Measurements from ENCODE around the gene AGPS. TPM values are rescaled to one million over a fixed set of nuclear protein-coding genes. Genes with fewer than 3 reads are reported as not detected.
"Not testable (repeated sequence)": the region's sequence is repeated elsewhere in the genome, so short reads cannot be mapped to it uniquely, and the experiment has no call there.

Gene AGPS
- total RNA-seq, 1 experiment from 2014 or later = 67.6 TPM

DNA sequence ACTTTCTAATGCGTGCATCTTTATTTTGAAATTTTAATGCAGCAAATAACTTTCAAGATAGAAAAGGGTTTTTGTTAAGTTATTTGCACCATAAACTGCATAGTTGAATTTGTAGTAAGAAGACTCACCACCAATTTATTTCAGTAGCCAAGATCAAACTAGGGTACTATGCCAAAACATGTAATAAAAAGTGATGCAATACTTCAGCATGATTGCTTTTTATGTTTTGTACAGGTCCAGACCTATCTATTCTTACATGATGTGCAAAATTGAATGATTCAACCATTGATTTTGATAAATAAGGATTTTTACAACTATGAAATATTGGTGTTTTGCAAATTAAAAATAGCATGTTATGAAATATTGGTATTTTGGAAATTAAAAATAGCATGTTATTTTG, 26.7 kb downstream of the AGPS start:
- DNase-seq (ENCODE audit: low spot score) = no peak

DNA sequence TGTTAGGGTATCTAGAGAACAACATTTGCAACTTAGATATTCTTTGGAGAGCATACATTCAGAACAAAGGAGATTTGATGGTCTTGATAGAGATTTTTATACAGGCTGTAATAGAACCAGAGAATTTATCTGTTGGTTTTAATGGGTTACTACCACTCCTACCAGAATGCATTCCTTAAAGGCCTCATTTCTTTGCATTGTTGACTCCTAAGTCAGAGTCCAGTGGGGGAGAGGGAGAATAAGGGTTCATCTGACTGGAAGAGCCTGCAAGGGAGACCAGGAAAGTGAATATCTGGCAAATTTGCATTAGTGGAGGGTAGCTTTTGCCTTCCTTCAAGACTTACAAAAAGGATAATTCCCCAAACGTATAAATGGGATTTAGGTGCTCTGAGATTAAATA, 29.7 kb downstream of the AGPS start:
- no peak for DNase-seq (ENCODE audit: low spot score)

DNA sequence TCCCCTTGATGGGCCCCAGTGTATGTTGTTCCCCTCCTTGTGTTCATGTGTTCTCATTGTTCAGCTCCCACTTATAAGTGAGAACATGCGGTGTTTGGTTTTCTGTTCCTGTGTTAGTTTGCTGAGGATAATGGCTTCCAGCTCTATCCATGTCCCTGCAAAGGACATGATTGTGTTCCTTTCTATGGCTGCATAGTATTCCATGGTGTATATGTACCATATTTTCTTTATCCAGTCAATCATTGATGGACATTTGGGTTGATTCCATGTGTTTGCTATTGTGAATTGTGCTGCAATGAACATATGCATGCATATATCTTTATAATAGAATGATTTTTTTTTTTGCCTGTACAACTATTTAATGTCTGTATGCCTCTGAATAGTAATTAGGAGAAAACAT, 31.5 kb downstream of the AGPS start:
- DNase-seq (ENCODE audit: low spot score) = not testable (repeated sequence)

DNA sequence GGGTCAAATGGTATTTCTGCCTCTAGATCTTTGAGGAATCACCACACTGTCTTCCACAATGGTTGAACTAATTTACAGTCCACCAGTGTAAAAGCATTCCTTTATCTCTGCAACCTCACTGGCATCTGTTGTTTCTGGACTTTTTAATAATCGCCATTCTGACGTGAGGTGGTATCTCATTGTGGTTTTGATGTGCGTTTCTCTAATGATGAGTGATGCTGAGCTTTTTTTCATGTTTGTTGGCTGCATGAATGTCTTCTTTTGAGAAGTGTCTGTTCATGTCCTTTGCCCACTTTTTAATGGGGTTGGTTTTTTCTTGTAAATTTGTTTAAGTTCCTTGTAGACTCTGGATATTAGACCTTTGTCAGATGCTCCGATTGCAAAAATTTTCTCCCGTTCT, 32.0 kb downstream of the AGPS start:
- not testable (repeated sequence) for DNase-seq (ENCODE audit: low spot score)

DNA sequence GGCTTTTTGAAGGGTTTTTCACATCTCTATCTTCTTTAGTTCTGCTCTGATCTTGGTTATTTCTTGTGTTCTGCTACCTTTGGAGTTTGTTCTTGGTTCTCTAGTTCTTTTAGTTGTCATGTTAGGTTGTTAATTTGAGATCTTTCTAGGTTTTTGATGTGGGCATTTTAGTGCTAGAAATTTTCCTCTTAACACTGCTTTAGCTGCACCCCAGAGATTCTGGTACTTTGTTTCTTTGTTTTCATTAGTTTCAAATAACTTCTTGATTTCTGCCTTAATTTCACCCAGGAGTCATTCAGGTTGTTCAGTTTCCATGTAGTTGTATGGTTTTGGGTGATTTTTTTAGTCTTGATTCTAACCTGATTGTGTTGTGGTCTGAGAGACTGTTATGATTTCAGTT, 34.7 kb downstream of the AGPS start:
- no peak for DNase-seq (ENCODE audit: low spot score)

DNA sequence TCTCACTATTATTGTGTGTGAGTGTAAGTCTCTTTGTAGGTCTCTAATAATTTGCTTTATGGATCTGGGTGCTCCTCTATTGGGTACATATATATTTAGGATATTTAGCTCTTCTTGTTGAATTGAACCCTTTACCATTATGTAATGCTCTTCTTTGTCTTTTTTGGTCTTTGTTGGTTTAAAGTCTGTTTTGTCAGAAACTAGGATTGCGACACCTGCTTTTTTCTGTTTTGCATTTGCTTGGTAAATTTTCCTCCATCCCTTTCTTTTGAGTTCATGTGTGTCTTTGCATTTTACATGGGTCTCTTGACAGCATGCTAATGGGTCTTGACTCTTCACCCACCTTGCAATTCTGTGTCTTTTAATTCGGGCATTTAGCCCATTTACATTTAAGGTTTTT, 35.4 kb downstream of the AGPS start:
- DNase-seq (ENCODE audit: low spot score) = not testable (repeated sequence)

DNA sequence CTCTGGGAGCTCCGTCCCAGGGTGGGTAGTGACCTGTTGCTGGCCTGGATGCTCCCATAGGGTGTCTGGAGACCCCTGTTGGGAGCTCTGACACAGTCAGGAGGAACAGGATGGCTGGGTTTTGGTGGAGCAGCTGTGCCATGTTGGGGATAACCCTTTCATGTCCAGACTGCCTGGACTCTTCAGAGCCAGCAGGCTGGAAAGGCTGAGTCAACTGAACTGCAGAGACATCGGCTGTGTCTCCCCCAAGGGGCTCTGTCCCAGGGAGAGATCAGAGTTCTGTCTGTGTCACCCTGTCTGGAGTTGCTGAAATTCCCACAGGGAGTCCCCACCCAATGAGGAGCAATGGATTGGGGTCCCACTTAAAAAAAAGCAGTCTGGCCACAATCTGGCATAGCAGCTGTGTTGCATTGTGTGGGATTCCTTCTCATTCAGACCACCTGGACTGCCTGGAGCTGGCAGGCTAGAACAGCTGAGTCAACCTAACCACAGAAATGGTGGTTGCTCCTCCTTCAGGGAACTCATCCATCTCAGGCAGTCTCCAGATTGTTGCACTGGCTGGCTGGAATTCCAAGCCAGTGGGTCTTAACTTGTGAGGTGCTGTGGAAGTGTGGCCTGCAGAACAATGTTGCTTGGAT, 37.2 kb downstream of the AGPS start:
- peak; percentile 94 for DNase-seq (ENCODE audit: low spot score)

DNA sequence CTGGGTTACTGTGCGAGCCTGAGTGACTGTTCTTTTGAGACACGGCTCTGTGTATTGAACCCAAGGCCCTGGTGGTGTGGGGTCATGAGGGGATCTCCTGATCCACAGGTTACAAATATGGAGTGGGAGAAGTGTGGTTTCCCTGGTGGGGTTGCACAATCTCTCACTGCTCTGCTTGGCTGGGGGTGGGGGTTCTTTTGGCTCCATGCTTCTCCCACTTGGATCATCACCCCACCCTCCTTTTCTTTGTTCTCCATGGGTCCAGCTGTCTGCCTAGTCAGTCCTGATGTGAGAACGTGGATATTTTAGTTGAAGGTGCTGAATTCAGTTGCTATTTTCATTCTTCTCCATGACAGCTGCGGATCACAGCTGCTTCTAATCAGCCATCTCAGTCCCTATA, 37.8 kb downstream of the AGPS start:
- DNase-seq (ENCODE audit: low spot score) = peak; percentile 2

DNA sequence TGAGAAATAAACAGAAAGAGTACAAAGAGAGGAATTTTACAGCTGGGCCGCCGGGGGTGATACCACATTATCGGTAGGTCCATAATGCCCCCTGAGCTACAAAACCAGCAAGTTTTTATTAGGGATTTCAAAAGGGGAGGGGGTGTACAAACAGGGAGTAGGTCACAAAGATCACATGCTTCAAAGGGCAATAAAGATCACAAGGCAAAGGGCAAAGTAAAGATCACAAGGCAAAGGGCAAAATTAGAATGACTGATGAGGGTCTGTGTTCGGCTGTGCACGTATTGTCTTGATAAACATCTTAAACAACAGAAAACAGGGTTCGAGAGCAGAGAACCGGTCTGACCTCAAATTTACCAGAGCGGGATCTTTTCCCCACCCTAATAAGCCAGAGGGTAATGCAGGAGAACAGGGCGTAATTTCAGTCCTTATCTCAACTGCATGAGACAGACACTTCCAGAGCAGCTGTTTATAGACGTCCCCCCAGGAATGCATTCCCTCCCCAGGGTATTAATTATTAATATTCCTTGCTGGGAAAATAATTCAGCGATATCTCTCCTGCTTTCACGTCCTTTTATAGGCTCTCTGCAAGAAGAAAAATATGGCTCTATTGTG, 38.6 kb downstream of the AGPS start:
- DNase-seq (ENCODE audit: low spot score) = not testable (repeated sequence)

DNA sequence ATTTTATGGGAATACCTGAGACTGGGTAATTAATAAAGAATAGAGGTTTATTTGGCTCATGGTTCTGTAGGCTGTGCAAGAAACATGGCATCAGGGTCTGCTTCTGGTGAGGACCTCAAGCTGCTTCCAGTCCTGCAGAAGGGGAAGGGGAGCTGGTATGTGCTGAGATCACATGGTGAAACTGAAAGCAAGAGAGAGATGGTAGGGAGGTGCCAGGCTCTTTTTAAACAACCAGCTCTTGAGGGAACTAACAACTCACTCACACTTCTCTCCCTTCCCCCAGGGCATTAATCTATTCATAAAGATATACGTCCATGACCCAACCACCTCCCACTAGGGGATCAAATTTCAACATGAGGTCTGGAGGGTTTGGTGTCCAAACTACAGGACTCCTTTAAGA, 40.1 kb downstream of the AGPS start:
- no peak for DNase-seq (ENCODE audit: low spot score)

DNA sequence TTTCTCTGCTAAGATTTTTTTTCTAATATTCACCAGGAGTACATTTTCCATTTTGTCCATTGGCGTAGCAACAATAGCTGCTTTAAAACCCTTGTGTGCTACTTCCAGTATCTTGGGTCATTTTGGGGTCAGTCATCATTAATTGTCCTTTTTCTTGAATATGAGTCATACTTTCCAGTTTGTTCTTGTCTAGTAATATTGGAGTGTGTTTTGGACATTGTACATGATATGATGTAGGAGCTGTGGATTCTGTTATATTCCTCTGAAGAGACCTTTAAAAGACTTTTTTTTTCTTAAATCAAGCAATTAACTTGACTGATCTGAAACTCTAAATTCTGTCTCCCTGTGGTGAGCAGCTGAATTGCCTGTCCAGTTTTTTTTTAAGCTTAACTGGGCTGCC, 40.8 kb downstream of the AGPS start:
- peak; percentile 11 for DNase-seq (ENCODE audit: low spot score)

DNA sequence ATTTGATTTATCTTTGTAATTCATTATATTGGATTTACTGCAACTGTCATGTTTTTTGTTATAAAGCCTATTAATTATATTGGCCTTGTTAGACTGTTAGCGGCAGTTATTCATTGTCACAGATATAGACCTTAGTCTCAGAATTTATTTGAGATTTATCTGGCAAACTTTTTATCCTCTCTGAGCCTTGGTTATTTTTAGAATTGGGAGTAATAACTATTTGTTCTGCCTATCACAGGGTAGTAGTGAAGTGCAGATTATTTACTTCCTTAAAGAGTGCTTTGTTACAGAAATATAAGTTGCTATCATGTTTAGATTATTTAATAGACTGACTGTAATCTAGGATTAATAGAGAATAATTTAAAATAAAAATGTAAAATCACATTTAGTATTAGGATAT, 41.9 kb downstream of the AGPS start:
- DNase-seq (ENCODE audit: low spot score) = no peak

DNA sequence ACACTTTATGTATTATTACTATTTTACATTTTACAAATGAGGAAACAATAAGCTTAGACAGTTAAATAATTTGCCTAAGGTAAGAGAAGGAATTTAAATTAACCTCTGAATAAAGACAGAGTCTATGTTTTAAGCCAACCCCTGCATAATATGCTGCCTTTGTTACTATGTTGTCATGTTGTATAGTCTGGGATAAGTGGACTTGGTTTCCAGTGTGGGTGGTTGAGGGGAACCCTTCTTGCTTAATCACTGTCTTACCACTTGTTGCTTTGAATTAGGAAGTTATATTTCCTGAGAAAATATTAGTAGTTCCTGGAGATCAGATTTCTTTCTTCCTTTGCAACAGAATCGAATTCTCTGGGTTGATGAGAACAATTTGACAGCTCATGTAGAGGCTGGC, 52.6 kb downstream of the AGPS start:
- no peak for DNase-seq (ENCODE audit: low spot score)

DNA sequence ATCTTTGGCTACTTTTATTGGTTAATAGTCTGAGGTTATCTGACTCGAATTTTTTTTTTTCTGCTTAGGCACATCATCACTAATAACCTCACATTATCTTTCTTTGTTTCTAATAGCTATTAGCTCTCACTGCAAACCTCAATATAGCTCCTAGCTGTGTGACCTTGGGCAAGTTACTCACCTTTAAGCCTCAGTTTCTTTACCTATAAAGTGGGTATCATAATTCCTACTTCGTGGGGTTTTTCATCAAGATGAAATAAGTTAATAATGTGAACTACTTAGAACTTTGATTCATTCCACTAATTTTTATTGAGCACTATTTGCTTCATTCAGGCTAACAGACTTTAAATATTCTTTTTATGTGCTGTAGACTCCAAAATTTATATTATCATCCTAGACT, 55.5 kb downstream of the AGPS start:
- no peak for DNase-seq (ENCODE audit: low spot score)

DNA sequence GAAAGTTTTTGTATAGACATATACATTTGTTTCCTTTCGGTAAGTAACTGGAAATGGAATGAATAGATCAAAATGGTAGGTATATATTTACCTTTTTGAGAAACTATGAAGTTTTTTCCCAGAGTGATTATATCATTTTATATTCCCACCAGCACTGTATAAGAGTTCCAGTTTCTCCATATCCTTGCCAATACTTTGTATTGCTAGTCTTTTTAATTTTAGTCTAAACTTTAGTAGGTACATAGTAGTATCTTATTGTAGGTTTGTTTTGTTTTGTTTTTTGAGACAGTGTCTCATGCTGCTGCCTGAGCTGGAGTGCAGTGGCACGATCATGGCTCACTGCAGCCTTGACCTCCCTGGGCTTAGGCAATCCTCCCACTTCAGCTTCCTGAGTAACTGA, 56.6 kb downstream of the AGPS start:
- DNase-seq (ENCODE audit: low spot score) = no peak

DNA sequence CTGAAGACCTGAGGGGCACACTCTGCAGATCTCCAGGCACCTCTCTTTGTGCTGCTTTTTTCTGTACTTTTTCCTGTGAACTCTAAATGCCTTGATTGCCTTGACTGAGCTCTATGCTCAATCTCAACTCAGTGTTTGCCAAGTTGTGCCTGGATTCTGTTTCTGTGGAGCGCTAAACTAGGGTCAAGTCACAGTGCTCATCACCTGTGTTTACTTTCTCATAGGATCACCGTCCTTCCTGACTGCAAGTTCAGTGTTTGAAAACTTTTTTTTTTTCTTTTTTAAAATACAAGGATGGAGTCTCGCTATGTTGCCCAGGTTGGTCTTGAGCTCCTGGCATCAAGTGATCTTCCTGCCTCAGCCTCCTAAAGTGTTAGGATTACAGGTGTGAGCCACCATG, 62.6 kb downstream of the AGPS start:
- no peak for DNase-seq (ENCODE audit: low spot score)

DNA sequence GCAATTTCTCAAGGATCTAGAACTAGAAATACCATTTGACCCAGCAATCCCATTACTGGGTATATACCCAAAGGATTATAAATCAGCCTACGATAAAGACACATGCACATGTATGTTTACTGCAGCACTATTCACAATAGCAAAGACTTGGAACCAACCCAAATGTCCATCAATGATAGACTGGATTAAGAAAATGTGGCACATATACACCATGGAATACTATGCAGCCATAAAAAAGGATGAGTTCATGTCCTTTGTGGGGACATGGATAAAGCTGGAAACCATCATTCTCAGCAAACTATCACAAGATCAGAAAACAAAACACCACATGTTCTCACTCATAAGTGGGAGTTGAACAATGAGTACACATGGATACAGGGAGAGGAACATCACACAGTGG, 67.2 kb downstream of the AGPS start:
- DNase-seq (ENCODE audit: low spot score) = not testable (repeated sequence)

DNA sequence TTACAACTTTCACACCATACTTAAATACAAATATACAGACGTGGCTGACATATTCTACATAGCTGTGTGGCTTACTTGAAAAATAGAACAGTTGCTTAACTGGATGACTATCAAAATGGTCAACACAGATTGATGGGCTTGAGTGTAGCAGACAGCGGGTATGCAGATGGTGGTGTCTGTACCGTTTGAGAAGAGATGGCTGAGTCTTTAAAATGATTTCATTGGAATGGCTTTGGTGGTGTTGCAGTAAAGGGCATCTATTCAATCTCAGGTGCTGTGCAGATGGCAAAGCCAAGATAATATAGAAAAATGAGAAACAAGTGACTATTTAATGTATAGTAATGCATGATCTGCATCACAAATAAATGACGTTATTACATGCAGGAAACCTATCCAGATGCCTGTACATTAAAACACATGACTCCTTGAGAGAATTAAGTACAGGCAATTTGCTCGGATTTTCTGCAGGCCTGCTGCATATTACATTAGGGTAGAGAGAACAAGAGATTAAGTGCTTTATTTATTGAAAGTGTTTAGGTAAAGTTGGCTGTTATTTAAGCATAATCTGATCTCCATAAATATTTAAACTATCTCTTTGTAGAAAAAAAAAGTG, 68.5 kb downstream of the AGPS start:
- no peak for DNase-seq (ENCODE audit: low spot score)

DNA sequence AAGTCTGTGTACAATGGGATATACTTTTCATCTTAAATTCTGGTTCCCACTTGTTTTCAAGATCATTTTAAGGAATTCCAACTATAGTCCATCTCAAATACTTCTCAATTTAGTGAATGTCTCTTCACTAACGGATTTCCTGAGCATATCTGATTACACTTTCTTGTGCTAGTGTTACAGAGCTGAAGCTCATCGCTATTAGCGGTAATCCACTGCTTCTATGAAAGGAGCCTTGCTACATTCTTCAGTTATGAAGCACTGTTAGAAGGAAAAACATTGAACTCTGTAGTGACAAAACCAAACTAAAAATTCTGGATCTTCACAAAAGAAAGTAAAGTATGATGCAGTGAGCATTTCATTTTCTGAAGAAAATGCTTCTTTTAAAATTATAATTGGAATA, 72.0 kb downstream of the AGPS start:
- no peak for DNase-seq (ENCODE audit: low spot score)

DNA sequence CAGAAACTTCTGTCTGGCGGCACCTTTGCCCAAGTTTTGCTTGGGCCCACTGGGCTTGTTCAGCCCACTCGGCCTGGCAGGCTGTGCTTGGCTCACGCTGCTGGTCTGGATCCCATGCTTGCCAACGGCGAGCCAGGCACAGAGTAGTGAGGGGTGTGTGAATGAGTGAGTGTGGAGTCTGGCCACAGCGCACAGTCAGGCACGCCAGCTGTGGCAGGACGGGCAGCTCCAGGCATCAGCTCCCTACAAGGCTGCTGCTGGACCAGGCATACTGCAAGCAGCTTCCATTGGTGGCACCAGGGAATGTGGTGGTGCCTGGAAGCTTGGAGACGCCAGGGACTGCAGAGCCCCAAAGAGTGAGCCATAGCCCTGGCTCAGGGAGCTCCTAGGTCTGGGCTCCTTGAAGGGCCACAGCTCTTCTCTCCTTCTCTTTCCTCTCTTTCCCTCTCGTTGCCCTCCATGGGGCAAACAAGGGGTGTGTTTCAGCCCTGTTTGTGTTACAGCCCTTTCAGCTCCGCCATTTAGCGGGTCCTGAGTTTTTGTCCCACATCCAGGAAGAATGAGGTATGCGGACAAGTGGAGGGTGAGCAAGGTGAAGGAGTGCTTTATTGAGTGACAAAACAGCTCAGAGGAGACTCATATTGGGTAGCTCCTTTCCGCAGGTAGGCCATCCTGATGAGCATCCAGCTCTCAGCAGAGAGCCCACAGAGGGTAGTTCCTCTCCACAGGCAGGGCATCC, 73.0 kb downstream of the AGPS start:
- no peak for DNase-seq (ENCODE audit: low spot score)

DNA sequence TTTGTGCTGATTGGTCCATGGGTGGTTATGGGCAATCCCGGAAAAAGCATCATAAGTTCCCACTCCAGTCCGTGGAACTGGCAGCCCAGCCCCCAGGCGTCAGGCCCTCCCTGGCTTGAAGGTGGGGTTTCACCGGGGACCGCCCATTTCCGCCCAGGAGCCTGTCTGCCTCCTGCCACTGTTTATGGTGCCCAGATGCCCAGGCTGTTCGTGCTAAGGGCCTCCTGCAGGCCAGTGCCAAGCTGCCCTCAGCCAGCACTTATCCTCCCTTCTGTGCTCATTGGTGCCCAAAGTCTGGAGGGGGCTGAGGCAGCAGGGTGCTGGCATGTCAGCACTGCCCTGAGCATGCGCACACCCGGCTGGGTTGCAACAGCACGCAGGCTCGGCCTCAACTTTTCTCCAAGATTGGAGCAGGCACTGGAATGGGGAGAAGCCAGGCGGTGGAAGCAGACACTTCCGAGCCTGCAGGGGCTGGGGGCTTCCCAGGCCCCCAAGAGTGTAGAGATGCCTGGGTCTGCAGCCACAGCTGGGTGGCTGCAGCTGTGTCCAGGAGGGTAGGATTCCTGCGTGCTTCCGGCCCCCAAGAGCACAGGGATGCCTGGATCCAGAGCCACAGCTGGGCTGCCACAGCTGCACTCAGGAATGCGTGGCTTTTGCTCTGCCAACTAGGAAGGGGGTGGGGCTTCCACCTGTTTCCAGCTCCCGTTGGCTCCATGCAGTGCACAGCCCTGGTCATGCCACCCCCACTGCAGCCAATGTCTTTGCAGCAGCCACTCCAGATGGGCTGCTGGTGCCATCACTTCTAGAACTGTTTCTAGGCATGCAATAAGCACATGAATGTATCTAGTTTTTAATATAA, 74.0 kb downstream of the AGPS start:
- DNase-seq (ENCODE audit: low spot score) = peak; percentile 36

DNA sequence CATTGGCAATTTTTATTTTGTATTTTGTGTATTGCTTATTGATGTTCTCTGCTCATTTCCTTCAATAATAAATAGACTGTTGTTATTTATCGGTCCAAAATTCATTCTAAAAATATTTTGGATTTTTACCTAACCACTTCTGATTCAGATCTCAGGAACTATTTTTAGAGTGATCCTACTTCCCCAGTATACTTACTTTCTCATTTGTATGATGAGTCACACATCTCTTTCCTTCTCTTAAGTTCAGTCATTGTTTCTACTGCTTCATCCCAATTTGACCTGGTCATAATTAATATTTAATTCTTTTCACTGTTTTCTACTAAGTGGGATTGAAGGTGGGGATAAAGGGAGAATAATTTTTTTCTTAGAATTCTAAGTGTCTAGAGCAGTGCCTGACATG, 75.1 kb downstream of the AGPS start:
- peak; percentile 51 for DNase-seq (ENCODE audit: low spot score)

All from A172 (cell line).